ENCODE data around the gene HOXB5.

HOXB5 gene

GRCh38 chr17:48601207-48601538, 7.6 kb upstream of the HOXB5 start:
- no peak for DNase-seq

GRCh38 chr17:48600244-48601098, 6.9 kb upstream of the HOXB5 start:
- no peak for DNase-seq

DNA sequence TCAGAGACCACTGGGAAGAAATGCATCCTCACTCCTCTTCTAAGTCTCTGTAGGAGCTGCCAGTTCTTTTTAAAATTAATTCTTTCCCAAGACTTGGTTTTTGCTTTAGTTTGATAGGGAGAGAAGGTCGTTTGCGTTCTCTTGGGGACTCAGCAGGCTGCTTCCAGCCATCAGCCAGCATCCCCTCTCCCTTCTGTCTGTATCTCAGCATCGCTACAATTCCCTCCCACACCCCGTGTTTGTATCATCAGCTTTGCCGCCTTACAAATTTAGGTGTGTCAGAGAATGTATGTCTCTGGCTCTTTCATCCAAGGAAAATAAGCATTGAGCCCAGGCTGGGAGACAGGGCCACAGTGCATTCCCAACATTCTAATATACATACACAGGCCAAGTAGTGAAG, 5.8 kb upstream of the HOXB5 start:
- DNase-seq: no peak

GRCh38 chr17:48598736-48599135, 5.2 kb upstream of the HOXB5 start:
- no peak for DNase-seq

GRCh38 chr17:48597778-48598631, 4.4 kb upstream of the HOXB5 start:
- no peak for DNase-seq

DNA sequence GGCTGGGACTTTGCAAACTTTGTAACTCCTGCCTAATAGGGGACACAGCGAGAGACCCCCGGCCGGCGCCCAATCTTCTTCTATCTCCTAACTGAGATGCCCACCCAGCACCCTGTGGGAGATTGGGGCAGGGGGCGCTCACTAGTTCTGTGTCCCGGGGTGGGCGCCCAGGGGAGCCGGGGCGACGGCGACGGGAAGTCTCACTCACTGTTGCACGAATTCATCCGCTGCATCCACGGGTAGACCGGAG, 3.9 kb upstream of the HOXB5 start:
- DNase-seq: no peak

DNA sequence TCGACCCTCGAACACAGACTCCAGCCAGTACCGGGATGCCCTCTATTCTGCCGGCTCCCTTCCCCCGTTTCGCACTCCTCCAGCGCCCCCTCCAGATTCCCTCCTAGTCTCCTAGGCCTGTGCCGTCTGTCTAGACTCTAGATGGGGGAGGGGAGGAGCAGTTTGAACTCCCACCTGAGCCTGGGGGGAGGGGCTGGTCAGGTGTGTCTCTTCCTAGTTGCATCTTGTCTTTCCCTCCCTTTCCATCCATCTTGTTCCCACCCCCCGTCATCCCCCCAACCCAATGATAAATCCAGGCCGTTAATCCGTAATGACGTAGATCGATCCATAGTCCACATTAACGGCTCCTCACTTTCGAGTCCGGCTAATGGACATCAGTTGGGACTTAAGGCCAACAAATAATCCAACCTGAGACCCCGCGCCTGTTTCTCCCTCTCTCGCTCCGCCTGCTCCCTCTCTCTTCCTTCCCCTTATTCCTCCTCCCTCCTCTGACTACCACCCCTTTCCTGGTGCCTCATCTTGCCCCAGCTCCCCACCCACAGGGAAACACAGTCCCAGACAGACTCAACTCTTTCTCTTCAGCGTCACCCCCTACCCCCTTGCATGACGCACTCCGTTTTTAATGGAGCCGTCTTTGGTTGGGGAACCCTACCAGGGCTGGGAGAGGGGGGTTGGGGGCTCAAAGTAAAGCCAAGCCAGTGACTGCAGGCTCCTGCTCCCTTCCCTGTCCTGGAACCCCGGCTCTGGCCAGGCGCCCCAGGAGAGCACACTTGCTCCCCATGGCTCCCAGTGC, 3.4 kb upstream of the HOXB5 start:
- no peak for DNase-seq

DNA sequence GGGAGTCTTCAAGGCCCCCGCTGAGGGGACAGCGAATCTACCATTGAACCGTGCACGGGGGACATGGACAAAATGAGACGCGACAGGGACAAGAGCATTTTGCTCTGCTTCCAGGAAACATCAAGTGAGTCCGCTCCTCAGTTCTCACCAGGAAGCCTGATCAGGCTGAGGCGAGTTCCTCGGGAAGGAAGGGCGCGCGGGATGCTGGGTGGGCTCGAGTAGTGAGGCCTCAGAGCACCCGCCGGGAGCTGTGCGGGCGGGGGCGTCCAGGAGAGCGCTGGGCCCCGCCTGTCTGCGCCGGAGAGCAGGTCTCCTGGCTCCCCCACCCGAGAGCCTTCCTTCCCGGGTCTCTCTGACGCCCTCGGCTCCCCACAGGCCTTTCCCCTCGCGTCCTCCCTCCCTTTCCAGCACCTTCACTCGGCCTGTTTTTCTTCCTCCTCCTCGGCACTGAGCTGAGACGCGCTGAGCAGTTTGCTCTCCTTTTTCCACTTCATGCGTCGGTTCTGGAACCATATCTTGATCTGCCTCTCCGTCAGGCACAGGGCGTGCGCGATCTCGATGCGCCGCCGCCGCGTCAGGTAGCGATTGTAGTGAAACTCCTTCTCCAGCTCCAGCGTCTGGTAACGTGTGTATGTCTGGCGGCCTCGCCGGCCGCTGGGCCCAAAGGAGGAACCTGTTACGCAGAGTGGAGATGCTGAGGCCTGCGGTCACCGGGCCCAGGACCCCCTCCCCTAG, 2.6 kb upstream of the HOXB5 start:
- no peak for DNase-seq

DNA sequence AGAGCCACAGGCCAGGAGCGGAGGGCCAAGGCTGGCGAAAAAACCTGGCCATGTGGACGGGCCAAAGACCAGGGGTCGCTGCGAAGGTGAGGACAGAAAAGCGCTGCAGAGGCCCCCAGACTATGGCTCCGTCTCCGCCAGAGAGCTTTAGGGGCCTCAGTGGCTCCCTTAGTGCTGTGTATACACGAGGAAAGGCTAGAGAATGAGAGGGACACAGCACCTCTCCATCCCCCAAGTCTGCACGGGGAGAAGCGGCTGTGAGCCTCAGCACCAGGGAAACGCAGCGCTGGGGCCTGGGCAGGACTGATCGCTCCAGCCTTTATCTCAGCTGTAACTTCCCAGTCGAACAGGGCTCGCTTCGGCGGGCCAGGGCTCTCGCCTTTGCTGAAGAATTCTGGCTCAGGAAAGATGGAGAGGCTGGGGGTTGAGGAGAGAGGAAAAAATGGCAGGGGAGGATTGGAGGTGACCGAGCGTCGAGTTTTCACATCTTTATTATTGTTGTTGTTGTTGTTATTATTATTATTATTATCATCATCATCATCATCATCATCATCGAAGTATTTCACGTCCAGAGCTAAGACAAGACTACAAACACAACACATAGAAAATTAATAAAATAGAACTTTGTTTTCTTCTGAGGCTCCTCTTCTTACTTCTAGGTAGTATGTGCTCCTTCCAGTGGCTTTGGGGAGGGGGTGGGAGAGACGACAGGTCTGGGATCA, 1.9 kb upstream of the HOXB5 start:
- DNase-seq: no peak

DNA sequence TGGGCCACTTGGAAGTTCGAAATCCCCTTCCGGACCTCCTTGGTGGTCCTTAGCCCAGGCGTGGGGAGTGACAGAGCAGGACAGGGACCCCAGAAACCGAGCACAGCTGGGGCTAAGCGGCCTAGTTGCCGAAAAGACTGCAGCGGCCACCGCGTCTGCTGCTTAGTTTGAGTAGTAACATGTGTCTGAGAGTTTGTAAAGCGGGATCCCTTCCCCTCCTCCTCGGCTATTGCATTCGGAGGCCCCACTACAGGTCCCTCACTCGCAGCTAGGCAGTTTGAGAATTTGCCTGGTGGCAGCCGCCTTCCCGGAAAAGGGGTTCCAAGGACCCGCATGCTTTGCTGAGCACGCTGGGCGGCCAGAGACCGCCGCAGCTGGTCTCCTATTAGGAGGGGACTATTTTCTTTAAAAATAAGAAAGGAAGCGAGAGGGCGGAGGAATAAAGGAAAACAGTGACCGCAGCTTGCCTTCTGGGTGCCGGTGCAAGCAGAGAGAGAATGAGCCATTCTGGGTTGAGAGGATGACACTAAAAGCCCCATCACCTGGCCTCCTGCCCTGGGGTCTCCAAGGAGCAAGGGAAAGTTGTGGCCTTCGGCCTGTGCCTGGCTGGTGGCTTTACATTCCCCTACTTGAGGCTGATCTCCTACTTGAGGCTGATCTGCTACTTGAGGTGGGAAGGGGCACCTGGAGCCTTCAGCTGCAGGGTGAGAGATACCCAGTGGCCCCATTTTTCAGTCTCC, 1.1 kb upstream of the HOXB5 start:
- no peak for DNase-seq

DNA sequence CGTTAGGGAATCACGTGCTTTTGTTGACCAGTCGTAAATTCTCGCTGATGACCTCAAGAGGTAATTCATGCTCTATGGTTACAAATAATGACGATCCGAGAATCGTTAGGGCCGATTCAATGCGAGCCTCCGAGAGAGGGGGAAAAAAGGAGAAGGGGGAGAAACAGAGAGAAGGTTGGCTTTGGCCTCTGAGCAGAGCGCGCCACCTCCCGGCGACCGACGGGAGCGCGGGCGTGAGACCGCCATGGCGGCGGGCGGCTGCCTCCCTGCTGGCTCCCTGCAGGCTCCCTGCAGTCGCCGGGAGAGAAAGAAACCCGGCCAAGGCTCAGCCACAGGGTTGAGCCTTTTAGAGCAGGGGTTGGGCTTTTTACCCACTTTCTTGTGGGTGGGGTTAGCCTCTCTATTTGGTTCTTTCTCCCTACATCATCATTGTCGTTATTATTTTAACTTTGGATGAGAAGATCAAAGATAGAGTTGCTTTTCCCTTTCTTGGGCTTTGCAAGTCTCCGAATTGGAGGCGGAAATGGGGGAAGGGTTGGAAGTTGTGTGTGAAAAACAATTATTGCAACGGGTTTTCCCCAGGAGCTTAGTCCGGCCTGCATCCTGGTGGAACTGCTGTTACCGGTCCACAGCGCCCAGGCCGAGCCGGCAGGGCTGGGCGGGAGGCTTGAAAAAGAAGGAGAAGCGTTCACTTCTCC, 410 bp upstream of the HOXB5 start:
- DNase-seq: peak; percentile 61 to 72 (median 70)

- no peak for DNase-seq
Measured at GRCh38 chr17:48592577-48592976, 1.0 kb downstream of the HOXB5 start.

GRCh38 chr17:48592057-48592514, 1.5 kb downstream of the HOXB5 start:
- no peak for DNase-seq

GRCh38 chr17:48591255-48592056, 2.1 kb downstream of the HOXB5 start:
- no peak for DNase-seq

DNA sequence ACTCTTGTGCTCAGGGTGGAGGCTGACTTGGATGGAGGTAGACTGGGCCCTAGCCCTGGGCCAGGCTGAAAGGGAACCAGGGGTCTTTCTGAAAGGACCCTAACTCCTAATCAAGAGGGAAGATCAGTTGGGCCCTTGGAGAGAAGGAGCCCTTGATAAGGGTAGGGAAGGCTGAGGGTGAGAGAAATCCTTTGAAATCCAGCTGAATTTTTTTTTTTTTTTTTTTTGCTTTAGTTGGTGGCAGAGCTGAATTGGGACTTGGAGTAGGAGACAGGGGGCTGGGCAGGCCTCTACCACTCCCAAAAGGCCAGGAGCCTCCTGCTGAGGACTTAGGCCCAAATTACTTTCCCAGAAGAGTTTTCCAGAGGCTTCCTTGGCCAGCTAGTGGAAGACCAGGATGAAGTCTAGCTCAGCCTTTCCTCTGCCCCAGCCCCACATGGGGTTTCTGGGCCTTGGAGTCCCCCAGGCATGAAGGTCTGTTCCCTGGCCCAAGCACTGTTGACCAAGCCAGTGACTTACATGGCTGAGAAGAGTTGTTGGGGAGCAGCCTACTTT, 2.9 kb downstream of the HOXB5 start:
- DNase-seq: no peak

DNA sequence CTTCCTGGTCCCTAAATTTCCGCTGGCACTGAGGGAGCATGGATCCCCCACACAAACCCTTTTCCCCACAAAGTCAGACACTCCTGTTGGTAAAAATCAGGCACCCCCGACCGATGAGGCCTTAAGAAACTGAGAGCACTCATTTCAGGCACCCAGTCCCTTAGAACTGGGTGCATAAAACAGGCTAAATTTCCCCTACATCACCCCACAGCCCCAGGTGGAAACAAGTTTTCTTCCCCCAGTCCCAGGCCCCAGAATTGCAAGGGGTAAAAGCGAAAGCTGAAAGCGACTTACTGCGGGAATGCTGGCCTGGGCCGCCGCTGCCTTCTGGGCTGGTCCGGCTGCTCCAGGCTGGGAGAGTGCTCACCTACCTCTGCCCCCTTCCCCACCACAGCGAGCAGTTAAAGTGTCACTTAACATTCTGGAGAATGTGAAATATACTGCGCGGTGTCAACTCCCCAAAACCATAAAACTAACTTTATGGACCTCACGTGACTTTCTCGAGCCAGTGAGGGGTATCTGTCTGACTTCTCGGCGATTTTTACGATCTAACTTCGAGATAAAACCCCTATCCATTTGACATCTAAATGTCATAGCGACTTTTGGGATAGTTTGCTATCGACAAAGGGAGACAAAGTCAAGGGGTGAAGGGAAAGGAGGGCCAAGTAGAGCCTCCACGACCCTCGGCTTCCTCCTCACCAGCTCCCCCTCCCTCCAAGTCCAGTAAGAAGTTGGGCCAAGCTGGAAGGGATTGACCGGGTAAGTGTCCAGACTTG, 3.6 kb downstream of the HOXB5 start, which contains the start of gene HOXB3:
Gene HOXB3 (minus strand): TSS at position 411 of the 776 bp plus-strand sequence. CDS start 37,767 bp downstream, outside the sequence.
- no peak for DNase-seq

DNA sequence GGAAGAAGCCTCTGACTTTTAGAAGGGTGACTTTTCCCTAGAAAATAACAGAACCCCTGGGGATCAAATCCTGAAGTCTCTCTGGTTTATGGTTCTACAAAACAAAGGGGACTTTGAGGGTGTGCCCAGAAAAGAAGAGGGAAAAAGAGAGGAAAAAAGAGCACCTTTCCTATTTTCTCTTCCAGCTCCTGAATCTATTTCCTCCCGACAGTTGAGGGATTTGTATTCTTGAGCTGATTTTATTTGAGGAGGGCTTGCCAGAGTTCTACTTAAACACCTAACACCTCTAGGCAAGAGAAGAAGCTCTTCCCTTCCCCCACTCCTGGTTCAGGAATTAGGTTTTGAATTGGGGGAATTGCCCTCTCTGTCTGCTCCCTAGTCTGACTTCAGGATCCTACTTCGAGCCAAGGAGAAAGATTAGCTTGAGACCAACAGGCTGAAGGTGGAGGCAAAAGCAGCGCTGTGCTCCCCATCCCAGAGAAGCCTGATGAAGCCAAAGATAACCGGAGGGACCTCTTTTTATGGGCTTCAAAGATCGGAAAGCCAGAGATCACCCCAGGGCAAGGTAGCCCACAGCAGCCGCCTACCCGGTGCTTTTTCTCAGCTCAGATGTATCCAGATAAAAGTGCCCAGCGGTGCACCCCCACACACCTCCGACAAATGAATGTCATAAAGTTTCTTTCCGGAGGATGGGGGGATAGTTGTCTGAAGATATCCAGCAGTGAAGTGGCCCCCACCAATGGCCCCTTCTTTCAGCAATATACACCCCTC, 4.3 kb downstream of the HOXB5 start:
- no peak for DNase-seq

DNA sequence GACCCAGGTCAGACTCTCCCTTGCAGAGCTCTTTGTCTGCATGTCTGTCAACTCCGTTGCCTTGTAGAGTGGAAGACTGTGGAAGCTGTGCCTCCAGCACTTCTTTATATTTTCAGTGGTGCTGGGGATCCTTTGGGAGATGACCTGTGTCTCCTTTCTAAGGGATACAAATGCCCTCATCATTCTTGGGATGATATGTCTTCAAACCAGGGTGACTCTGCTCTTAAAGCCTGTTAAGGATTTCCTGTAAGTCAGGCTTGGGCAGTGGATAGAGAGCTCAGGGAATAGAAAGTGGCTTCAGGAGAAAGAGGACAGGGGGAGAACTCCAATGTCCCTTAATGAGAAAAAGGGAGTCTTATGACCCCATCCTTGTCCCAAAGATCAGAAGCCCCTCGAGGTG, 5.1 kb downstream of the HOXB5 start:
- DNase-seq: no peak
